ENCODE measurements around the gene CAV2.

Gene CAV2

DNA sequence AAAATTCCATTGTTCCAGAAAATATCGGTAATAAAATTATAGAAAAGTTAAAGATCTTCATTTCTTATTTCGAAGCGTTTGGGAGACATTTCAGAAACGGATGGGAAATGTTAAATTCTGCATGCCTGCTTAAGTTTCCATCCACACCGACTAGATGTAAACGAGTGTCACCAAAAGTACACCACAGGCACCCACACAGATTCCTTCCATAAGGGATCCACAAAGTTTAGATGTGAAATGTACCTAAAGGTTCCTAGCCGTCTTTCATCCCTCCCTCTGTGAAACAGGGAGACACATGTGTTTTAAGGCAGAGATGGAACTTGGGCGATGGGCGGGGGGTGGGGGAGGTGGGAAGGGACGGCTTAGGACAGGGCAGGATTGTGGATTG, 24.7 kb downstream of the CAV2 start:
- no peak for DNase-seq

DNA sequence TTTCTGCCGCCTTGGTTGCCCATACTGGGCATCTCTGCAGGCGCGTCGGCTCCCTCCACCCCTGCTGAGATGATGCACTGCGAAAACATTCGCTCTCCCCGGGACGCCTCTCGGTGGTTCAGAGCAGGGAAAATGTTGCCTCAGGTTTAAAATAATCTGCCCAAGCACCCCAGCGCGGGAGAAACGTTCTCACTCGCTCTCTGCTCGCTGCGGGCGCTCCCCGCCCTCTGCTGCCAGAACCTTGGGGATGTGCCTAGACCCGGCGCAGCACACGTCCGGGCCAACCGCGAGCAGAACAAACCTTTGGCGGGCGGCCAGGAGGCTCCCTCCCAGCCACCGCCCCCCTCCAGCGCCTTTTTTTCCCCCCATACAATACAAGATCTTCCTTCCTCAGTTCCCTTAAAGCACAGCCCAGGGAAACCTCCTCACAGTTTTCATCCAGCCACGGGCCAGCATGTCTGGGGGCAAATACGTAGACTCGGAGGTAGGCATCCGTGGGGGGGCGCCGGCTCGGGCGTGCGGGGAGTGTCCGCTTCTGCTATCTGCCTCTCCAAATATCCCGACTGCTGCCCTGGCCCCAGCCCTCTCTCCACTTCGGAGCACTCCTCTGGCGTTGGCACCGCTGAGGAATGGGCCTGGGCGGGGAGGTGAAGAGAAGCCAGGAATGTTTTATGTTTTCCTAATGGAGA, 25.2 kb downstream of the CAV2 start, which contains the start of gene CAV1:
Gene CAV1, plus strand, starts transcription at position 428 of the 689 bp plus-strand sequence. Its CDS starts 27 bp downstream, at position 455.
- DNase-seq: peak; percentile 66

DNA sequence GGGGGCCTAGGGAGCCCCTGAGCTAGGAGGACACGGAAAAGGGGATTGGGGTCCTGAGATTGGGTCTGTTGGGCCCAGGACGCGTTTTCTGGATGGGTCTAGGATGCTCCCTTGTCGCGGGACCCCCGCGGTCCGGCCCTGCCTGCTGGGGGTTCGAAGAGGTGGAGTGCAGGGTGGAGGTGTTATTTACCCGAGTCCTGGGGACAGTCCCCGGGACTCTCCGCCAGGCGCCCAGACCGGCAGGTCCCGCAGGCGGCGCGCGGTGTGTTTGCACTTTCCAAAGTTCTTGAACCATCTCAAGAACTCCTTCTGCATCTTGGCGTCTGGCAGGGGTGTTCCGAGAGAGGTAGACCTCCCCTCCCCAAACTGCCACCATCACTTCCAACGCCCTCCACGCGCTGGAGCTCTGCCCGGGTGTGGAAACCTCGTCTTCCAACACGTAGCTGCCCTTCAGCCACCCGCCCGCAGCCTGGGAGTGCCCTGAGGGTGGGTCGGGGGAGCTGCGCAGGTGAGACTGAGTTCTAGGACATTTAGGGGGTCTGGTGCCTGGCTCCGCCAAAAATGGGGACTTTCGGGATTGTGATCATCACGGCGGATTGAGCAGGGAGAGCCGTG, 25.9 kb downstream of the CAV2 start:
- DNase-seq: no peak

DNA sequence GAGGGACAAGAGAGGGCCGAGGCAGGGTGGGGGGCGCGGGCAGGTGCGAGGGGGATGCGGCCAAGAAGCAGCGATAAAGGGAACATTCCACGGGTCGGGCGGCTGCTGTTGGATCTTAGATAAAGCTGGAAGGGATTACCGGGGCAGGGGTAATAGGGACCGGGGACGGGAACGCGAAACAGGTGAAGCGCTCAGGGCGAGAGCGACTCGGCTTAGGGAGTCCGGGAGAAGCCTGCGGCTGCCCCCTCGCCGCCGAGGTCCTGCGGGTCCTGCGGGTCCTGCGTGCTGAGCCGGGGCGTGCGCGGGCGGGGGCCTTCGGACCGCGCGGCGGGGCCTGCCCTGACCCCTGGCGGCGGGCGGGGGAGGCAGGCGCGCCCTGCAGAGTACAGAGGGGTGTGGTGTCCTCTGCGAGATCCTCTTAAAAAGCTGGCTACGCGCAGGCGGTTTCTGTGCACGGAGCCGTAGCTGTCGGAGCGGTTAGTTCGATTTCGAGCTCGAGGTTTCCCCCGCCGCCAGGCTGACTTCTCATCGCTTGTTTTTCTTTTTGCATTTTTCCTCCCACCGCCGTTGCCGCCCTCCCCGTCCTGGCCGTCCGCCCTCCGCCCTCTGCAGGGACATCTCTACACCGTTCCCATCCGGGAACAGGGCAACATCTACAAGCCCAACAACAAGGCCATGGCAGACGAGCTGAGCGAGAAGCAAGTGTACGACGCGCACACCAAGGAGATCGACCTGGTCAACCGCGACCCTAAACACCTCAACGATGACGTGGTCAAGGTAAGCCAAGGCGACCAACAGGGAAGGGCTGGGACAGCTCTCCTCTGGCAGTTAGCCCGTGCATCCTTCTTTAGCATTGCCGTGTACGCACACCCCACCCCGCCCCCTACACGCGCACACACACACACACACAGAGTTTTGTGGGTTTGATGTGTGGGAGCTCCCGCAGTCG, 26.6 kb downstream of the CAV2 start:
- peak; percentile 68 for DNase-seq

DNA sequence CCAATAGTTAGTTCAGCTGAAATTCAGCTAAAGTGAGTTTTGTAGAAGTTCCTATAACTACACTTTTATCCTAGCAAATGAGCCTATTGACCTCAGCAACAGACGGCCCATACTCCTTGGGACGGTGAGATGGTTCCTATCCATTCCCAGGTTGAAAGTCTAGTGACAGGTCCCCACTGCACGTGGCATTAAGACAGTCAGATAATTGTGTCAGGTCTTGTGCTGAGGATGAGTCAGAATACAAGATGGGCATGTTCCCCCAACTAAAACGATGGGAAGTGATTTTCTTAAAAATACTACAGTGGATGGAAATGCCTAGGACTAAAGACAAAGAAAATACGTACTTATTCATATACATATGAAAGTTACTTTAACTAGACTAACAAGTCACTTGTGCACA, 27.4 kb downstream of the CAV2 start:
- no peak for DNase-seq

DNA sequence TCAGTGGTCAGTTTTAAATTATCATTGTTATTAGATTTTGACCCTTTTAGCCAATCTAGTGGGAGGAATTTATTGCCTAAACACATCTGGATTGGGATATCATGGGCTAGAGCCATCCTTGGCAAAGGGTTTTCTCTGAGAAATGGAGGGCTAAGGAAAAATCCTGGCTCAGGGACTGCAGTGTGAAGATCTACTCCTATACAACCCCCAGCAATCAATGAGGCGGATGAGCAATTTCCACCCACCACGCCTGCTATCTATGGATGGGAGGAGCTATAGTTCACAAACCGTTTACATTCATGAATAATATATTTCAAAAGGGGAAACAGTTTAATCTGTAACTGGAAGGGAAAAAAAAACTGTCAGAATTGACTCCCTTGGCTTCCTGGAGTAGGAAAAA, 28.0 kb downstream of the CAV2 start:
- DNase-seq: no peak

DNA sequence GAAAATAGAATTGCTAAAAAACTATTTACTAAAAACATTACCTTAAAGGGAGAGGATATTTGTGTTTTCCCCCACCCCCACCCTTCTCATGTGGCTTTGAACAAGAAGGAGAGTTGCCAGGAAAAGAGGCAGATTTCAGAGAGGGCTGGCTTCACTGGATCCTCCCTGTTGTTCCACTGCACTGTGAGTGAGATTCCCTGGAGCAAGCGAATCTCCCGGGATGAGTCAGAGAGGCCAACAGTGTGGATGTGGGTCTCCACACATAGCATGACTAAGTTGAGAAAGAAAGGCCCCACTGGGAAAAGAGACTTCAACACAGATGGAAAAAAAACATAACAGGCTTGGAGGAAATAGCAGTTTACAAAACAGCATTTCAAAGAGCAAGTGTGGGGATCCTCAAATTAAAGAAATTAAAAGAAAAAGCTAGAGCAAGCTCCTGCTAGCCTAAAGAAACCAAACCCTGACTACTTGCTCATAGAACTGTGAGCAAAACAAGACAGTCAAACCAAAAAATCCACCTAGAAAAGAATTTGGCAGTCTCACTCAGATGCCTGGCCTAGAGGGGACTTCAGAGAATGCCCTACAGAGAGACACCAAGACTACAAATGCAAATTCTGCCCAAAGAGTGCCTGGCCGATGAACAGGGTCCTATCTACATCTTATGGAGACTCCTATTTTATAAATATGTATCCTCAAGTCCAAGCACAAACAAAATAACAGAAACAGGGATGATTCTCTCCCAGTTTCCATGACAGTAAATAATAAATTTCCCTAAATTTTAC, 28.7 kb downstream of the CAV2 start:
- no peak for DNase-seq

DNA sequence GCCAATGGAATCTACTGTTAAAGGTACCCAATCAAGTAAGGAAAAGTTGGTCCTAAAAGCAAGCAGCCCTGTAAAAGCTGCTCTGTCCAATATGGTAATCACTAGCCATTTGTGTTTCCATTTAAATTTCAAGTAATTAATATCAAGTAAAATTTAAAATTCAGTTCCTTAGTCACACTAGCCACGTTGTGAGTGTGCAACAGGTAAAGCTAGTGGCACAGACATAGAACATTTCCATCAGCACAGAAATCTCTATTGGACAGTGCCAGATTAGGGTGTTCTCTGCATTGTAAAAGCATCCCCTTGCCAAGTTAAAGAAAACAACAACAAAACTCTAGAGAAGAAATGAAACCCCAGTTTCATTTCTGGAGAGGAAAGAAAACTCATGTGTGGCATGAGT, 29.7 kb downstream of the CAV2 start:
- DNase-seq: no peak

DNA sequence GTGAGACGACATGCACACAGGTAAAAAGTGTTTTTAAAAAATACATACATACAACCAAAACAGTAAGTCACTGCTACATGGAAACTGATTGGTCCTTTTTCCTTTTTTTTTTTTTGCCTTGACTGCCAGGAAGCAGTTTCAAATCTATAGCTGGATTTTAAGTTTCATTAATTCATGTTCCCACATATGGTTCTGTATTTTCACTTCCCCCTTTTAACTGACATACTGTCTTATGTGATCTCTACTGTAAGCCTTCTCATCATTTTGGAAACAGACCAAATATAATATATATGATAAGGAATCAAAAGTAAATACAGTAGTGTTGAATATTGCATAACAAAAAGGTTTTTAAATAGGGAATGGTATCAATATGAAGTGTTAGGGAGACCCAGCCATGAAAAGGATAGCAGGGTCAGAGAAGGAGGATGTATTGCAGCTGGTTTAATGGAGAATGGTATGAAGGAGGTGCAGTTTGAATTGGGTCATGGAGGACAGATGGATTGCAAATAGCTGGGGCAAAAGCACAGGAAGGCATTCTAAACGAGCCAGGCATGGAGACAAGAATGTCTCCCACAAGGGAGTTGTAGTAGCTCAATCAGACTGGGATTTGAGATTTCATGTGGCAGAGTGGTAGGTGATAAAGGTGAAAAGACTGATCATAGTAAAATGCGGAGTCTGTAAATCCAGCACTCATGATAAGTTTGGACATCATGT, 30.7 kb downstream of the CAV2 start:
- DNase-seq: no peak

DNA sequence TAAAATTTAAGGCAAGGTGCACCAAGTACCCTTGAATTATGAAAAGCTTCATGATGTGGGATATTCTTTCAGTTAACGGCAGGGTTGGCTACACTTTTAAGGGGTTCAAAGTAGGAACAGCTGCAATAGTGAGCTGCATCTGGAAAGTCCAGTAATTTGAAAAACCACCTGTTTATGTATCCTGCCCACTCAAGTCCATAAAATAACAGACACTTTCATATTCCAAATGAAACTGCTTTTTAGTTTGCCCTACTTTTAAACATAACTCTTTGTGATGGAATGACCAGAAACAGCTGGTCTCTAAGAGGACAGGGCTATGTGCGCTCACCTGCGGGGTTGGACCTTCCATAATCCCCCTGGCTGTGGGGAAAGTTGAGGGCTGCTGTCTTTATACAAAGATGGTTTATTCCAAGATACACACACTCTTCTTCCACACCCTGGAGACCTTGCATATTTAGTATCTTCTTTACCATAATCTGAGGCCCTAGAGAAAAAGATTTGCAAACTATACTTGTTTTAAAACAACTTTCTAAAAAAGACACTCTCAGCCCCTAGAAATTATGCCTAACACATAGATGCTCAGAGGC, 32.7 kb downstream of the CAV2 start:
- DNase-seq: no peak

DNA sequence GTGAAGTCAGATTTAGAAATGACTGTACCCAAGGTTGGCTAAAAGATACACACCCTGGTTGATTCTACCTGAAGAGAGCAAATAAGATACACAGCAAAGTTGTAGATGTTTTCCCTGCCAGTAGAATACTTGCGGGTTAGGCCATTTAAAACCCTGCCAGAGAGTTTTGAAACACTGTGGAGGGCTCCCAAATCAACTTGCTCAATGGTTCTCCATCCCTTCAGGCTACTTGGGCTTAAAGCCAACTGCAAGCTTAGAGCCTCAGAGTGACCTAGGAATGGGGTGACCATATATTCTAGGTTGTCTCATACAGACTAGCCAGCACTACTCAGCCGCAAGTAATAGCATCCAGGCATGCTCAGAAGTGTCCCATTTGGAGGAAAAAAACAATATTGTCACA, 35.3 kb downstream of the CAV2 start:
- no peak for DNase-seq

DNA sequence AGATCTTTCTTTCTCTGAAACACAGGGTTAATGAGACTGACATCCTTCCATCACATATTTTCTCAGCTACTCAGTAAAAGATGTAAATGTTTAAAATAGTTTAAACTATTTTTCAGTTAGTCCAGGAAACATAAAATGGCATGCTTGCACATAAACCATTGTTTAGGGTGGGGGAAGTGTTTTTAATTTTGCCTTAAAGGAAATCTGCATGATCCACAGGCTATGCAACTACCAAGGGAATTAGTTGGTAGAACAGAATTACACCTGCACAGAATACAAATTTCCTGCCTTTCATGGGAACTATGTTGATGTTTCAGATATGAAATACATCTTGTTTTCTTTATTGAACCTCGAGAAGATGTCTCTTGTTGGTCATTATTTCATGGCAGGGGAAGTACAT, 35.9 kb downstream of the CAV2 start:
- DNase-seq: no peak

DNA sequence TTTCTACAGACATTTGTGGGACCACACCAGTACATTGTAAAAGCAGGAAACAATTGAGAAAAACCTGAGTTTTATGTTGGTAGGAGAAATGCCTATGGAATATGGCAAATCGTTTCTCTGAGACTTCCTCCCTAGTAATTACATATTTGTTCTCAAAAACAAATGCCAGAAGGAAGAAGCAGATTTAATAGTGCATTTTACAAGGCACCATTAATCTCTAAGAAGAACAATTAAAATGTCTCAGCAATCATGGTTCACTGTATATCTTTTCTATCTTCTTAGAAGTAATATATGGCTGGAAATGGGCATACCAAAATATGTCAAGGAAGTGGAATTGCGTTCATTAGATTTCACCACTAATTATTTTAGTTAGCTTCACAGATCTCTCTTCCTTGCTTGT, 38.6 kb downstream of the CAV2 start:
- no peak for DNase-seq

DNA sequence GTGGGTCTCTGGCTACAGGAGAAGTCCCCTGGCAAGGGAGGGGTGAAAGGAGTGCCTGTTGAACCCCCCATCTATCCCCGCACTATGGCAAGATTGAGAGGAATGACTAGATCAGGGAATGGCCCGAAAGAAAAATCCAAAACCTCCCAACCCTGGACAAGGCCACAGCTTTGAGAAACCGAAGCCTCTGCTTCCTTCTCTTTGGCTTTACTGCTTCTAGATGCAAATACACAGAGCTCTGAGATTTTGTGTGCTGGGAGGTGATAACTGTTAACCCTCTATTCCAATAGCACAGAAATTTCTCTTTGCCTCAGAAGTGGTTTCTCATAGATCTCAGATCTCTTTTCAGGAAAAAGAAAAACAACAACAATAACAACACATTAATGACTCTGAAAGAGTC, 40.3 kb downstream of the CAV2 start:
- DNase-seq: no peak

DNA sequence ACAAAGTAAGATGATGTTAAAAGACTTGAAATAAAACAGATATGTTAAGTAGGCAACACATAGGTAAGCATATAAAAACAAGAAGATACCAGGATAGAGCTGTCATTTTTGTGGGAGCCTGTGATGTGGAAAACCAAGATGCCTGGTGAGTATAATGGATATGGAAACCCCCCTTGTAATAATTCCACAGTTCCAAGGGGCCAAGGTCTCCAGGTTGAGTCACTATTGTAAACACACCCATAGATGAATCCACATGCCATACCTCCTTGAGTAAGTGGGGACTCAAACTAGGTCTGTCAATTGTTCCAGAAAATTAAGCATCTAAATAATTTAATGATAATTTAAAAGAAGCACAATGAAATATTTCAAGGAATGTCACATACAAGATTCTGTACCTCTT, 41.2 kb downstream of the CAV2 start:
- DNase-seq: no peak

DNA sequence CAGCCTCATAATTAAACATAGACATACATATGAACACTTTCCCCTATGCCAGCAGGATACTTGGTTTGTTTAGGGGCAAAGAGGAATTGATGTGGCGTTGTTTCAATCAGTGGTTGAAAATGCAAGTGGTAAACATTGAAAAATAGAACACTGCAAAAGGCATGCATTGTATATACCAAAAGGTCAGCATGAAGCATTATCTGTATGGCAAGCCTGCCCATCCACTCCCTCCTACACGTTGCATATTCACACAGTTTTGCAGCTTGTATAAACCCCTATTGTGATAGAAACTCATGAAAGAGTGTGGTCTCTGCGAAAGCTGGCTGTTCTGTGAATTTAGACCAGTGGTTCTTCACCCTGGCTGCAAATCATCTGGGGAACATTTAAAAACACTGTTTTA, 42.4 kb downstream of the CAV2 start:
- DNase-seq: no peak

DNA sequence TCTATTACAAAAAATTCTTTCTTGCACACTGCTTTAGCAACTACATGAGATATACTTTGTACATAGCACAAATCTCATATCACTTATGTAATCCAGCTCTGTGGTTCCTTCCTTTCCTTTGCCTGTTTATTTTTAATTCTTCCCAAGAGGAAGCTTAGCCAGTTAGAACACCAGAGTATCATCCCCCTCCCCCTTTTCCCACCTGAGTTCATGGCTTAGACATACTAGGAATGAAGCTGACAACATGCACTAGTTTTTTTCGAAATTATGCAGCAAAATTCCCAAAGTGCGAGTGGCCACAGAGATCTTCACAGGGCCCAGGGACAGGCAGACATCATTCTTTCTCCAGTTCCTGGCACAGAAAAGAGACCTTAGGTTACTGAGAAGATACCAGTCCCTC, 43.1 kb downstream of the CAV2 start:
- DNase-seq: no peak

DNA sequence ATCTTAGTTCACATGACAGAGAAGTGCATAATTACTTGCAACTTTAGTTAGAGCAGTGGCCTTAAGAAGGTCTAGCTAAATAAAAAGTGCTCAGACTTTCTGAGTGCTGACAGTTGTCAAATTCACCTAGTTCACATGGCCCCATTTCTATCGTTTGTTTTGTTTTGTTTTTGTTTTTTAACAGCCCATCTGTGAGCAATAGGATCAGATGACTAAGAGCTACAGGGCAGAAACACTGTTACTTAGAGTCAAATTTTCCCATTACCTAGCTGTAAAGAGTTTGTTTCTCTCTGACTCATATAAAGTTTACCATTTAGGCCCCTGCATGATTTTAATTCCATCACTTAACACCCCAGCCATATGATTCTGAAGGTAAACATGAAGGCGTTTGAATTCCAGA, 44.1 kb downstream of the CAV2 start:
- DNase-seq: no peak

DNA sequence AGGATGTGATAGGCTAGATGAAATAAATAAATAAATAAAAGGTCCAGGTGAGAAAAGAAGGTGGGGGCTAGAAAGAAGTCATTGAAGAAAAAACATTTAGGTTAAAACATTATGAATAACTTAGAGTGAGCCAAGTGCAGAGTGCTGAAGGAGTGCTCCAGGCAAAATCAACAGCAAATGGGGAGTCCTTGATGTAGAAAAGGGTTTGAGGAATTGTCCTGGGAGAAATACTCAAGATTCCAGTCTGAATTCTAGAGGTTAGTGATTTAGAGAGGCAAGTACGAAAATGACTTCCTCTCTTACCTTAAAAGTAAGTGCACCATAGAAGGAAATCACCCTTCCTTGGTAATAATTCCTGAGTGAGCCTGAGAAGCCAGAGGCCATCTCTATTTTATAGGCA, 44.9 kb downstream of the CAV2 start:
- no peak for DNase-seq

DNA sequence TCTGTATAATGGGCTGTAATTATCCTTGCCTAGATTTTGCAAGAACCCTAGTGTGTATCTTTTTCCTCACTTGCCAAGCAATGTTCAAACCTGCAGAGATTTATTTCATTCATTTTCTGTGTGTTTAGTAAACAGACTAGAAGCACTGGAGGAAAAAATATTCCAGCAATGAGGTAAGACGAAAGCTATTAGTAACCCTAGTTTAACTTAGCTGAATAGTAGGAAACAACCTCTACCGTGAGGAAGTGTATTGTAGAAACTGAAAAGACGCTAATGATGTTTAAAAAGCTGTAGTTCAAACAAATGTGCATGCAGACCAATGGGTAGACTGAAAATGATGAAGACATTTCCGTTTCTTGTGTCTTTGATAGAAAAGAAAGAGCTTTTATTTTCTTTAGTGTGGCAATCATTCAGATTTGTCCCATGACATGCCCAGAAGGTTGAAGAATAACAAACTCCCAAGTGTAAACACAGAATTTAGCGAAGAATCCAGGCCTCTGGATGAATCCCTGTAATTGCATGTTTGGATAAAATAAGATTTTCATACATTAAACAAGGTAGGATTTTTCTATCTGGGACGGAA, 46.0 kb downstream of the CAV2 start:
- DNase-seq: no peak

DNA sequence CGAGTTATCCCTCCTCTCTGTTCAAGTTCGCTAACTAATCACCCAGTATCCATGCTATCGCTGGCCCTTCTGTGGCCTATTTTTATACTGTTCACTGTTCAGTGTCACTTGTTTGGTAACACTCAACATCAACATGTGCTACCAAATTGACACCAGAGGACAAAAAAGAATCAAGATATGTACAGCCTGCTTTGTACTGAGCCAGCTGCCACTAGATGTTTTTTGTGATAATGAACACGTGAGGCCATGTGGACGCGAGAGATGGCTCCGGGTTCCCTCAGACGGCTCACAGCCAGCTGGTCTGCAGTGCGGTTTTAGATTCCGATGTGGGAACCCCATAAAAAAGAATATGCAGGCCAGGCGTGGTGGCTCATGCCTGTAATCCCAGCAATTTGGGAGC, 46.5 kb downstream of the CAV2 start:
- no peak for DNase-seq
